HFF-Myc (cell line): Measurements from ENCODE around the gene NDST3.
"Not testable (repeated sequence)": the region's sequence is repeated elsewhere in the genome, so short reads cannot be mapped to it uniquely, and the experiment has no call there.

ENCODE experiments used
- DNase-seq: peaks from one replicate; pipeline ENCODE4 v3.0.0-alpha.2; 2011; ENCODE audit warnings: low read depth; ENCODE audit errors: extremely low read depth
- H3K4me3 ChIP-seq: replicated peaks from 2 replicates; pipeline ENCODE4 v1.5.1; 2011; ENCODE audit warnings: low read depth, mild to moderate bottlenecking, control low read depth, low read length
- CTCF ChIP-seq: IDR thresholded peaks from 2 replicates; pipeline ENCODE4 v1.5.1; 2012; ENCODE audit warnings: mild to moderate bottlenecking, low read depth, low read length, control low read depth; ENCODE audit errors: missing control alignments

The NDST3 gene

DNA sequence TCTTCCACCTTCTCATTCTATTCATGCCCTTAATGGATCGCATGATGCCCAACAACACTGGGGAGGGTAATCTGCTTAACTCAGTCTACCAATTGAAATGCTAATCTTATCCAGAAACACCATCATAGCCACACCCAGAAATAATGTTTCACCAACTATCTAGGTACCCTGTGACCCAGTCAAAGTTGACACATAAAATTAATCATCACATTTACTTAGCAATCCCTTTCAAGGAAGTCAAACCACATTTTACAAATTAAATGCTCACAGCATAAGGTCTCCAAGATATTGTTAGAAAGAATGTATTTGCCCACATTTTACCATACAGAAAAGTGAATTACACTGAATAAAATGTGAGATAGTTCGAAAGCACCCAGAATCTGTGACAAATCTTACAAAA lies 226.0 kb downstream of the NDST3 start:
- TF ChIP-seq CTCF, result no peak
- no peak for DNase-seq
- H3K4me3 ChIP-seq, result no peak overlapping the region

DNA sequence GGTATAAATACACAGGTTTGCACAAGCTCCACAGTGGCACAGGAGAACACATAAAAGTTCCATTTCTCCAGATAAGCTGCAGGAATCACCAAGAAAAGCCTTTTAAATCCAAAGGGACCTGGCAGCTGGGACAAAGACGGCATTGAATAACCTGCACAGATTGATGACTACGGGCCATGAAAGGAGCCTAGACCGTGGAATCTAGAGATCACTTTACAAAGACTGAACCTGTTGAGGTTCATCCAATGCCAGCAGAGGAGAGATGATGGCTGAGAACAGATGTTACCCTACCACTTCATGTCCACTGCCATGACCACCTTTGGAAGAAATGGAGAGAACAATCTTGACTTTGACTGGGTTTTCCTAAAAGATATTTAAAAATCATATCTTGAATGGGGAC lies 229.8 kb downstream of the NDST3 start:
- no peak for DNase-seq
- no peak for TF ChIP-seq CTCF
- no peak overlapping the region for H3K4me3 ChIP-seq

DNA sequence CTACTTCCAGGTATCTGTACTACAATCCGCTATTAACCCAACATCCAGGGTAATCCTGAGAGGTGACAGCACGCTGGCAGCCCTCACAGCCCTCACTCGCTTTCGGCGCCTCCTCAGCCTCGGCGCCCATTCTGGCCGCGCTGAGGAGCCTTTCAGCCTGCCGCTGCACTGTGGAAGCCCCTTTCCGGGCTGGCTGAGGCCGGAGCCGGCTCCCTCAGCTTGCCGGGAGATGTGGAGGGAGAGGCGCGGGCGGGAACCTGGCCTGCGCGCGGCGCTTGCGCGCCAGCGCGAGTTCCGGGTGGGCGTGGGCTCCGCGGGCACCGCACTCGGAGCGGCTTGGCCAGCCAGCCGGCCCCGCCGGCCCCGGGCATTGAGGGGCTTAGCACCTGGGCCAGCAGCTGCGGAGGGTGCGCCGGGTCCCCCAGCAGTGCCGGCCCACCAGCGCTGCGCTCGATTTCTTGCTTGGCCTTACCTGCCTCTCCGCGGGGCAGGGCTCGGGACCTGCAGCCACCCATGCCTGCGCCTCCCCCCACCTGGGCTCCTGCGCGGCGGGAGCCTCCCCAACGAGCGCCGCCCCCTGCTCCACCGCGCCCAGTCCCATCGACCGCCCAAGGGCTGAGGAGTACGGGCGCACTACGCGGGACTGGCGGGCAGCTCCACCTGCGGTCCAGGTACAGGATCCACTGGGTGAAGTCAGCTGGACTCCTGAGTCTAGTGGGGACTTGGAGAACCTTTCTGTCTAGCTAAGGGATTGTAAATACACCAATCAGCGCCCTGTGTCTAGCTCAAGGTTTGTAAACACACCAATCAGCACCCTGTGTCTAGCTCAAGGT lies 231.2 kb downstream of the NDST3 start:
- H3K4me3 ChIP-seq, result no peak overlapping the region
- DNase-seq, result no peak
- no peak for TF ChIP-seq CTCF

GRCh38 chr4:118266145-118266496 lies 231.8 kb downstream of the NDST3 start:
- not testable (repeated sequence) for H3K4me3 ChIP-seq

GRCh38 chr4:118268780-118269179 lies 234.5 kb downstream of the NDST3 start:
- no peak overlapping the region for H3K4me3 ChIP-seq
- TF ChIP-seq CTCF, result no peak
- no peak for DNase-seq

More at GRCh38 chr4:118266145-118266496, 231.8 kb downstream of the NDST3 start:
- DNase-seq, result not testable (repeated sequence)

- TF ChIP-seq CTCF, result no peak
- no peak overlapping the region for H3K4me3 ChIP-seq
- DNase-seq, result no peak
Measured at GRCh38 chr4:118270492-118270891, 236.2 kb downstream of the NDST3 start.

DNA sequence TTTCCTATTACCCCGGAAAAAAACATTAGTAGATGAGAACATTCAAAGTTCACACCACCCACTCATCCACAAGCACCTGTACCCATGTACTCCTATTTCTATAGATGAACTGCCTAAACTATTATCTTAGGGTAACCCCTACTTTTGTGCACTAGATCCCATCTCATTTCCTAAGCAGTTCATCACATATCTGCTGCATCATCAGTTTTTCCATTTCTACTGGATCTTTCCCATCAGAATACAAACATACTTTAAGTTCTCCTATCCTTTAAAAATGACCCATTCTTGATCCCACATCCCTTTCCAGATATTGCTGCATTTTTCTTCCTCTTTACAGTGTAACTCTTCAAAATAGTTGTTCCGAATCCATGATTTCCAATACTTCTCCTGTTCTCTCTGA lies 237.5 kb downstream of the NDST3 start:
- no peak overlapping the region for H3K4me3 ChIP-seq
- no peak for TF ChIP-seq CTCF

More for the DNA sequence above, 237.5 kb downstream of the NDST3 start:
- DNase-seq, result no peak
